ENCODE measurements around the gene FAAP100.

- TF ChIP-seq CTCF (IDR thresholded peaks at IDR 0.05) (no peak), POLR2A (IDR thresholded peaks at IDR 0.05) (no peak)
Measured at GRCh38 chr17:81517009-81517338, 35.2 kb downstream of the FAAP100 start.

Measured in vagina (tissue), 2 donors.